ENCODE data around the gene TNXB.

DNA sequence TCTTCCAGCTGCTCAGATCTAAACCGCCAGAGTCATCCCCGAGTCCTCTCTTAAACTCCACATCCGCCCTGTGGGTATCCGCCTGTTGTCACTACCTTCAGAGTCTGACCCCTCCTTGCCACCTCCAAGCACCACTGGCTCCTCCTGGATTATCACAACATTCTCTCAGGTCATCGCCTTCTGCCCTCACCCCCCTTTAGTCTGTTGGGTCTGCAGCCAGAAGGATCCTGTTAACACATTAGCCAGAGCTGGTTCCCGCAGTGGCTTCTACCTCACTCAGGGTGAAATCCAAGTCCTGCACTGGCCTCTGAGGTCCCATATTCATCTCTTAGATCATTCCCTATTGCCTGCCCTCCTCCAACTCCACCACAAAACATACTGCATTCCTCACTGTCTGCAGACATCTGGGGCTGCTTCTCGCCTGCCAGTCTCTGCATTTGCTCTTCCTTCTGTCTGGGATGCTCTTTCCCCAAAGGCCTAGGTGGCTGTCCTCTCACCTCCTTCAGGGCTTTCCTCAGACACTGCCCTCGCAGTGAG is 34.1 kb downstream of the TNXB start:
- TF ChIP-seq, protein P1, sequence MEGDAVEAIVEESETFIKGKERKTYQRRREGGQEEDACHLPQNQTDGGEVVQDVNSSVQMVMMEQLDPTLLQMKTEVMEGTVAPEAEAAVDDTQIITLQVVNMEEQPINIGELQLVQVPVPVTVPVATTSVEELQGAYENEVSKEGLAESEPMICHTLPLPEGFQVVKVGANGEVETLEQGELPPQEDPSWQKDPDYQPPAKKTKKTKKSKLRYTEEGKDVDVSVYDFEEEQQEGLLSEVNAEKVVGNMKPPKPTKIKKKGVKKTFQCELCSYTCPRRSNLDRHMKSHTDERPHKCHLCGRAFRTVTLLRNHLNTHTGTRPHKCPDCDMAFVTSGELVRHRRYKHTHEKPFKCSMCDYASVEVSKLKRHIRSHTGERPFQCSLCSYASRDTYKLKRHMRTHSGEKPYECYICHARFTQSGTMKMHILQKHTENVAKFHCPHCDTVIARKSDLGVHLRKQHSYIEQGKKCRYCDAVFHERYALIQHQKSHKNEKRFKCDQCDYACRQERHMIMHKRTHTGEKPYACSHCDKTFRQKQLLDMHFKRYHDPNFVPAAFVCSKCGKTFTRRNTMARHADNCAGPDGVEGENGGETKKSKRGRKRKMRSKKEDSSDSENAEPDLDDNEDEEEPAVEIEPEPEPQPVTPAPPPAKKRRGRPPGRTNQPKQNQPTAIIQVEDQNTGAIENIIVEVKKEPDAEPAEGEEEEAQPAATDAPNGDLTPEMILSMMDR (IDR thresholded peaks at IDR 0.05; ENCODE audit: low read length), result no peak
- TF ChIP-seq EZH2 (IDR thresholded peaks at IDR 0.05; ENCODE audit: borderline replicate concordance, low read length), result no peak
